Keratinocyte (primary cell): ENCODE results near the gene ABLIM2. TPM values are rescaled to one million over a fixed set of nuclear protein-coding genes. Genes with fewer than 3 reads are reported as not detected.

Experiments used
- DNase-seq: peaks from one replicate; pipeline ENCODE4 v3.0.0-alpha.2; 2011; ENCODE audit warnings: low read depth, missing footprints, low spot score
- FAIRE-seq: peaks from 2 replicates; lab custom pipeline; 2011; peaks lifted over from hg19 to GRCh38; lab: Jason Lieb, UNC
- H2AFZ ChIP-seq: 2 replicates; pipeline ENCODE4 v1.6.0; 2012; ENCODE audit warnings: low read length, control low read depth, inconsistent platforms; ENCODE audit not compliant: control insufficient read depth
- H3K27ac ChIP-seq: 2 replicates; pipeline ENCODE4 v1.5.1; 2011; ENCODE audit warnings: low read length; ENCODE audit not compliant: control insufficient read depth, insufficient read depth
- H3K27me3 ChIP-seq: 3 replicates; pipeline ENCODE4 v1.6.0; 2011; ENCODE audit warnings: low read length; ENCODE audit not compliant: control insufficient read depth, insufficient read depth; ENCODE audit errors: extremely low read depth
- H3K36me3 ChIP-seq, 2 experiments: 2 replicates in 1 of 2; 3 replicates in 1 of 2; pipeline ENCODE4 v1.5.1; 2011; ENCODE audit warnings: low read length in 2 of 2, mild to moderate bottlenecking in 1 of 2; ENCODE audit not compliant: control insufficient read depth in 2 of 2, insufficient read depth in 2 of 2; ENCODE audit errors: extremely low read depth in 1 of 2
- H3K4me1 ChIP-seq: 3 replicates; pipeline ENCODE4 v1.5.1; 2011; ENCODE audit warnings: low read length; ENCODE audit not compliant: control insufficient read depth, insufficient read depth; ENCODE audit errors: extremely low read depth
- H3K4me2 ChIP-seq: 3 replicates; pipeline ENCODE4 v1.6.0; 2011; ENCODE audit warnings: low read depth, low read length; ENCODE audit not compliant: control insufficient read depth, insufficient read depth; ENCODE audit errors: extremely low read depth
- H3K4me3 ChIP-seq, 3 experiments: fragments of 200-600 bp in 1 of 3; sonication (generic) in 1 of 3; 2 replicates in 2 of 3; 3 replicates in 1 of 3; pipeline ENCODE4 v1.5.1; 2011 to 2016; ENCODE audit warnings: low read length in 3 of 3, mild to moderate bottlenecking in 3 of 3, control low read depth in 2 of 3, inconsistent platforms in 1 of 3, low read depth in 1 of 3, mixed read lengths in 1 of 3, mixed run types in 1 of 3, moderate library complexity in 1 of 3; ENCODE audit not compliant: control insufficient read depth in 2 of 3, insufficient read depth in 2 of 3; ENCODE audit errors: extremely low read depth in 1 of 3
- H3K79me2 ChIP-seq: 2 replicates; pipeline ENCODE4 v1.6.0; 2012; ENCODE audit warnings: low read length; ENCODE audit not compliant: control insufficient read depth, insufficient read depth
- H3K9ac ChIP-seq: 3 replicates; pipeline ENCODE4 v1.6.0; 2011; ENCODE audit warnings: low read length; ENCODE audit not compliant: control insufficient read depth, insufficient read depth; ENCODE audit errors: extremely low read depth
- H3K9me1 ChIP-seq: 3 replicates; pipeline ENCODE4 v1.6.0; 2011; ENCODE audit warnings: low read length; ENCODE audit not compliant: control insufficient read depth, insufficient read depth; ENCODE audit errors: extremely low read depth
- H3K9me3 ChIP-seq: 2 replicates; pipeline ENCODE4 v1.5.1; 2012; ENCODE audit warnings: low read depth, low read length; ENCODE audit not compliant: control insufficient read depth
- H4K20me1 ChIP-seq: 3 replicates; pipeline ENCODE4 v1.6.0; 2011; ENCODE audit warnings: low read length; ENCODE audit not compliant: control insufficient read depth, insufficient read depth; ENCODE audit errors: extremely low read depth
- EZH2 ChIP-seq: IDR thresholded peaks from one replicate; pipeline ENCODE4 v1.6.1; 2012; ENCODE audit warnings: inconsistent platforms, mild to moderate bottlenecking, low read length, moderate library complexity
- dilution Hi-C: fragments of 300-500 bp; cut with MboI; formaldehyde crosslinking; loops from one replicate; pipeline ENCODE4 v1.7.0; 2020; ENCODE audit warnings: low sequenced_read_pairs; ENCODE audit not compliant: extremely low pct_ligation_motif_present
- polyA plus RNA-seq, 5 experiments: library from polyadenylated mRNA; depleted of rRNA in 3 of 5; stranded (reverse) in 3 of 5; stranded (forward) in 1 of 5; unstranded in 1 of 5; fragments of >200 nt; gene quantifications; 1 replicate in 1 of 5; 2 replicates in 3 of 5; 3 replicates in 1 of 5; pipeline versions ENCODE4 v1.2.1 to v1.2.3, GENCODE V29; 2011 to 2012; ENCODE audit warnings: missing spikeins in 2 of 5, low read depth in 1 of 5, low replicate concordance in 1 of 5
- TF ChIP-seq, protein P1 (sequence below), 3 experiments: IDR thresholded peaks in 1 of 3; conservative IDR thresholded peaks in 1 of 3; optimal IDR thresholded peaks in 1 of 3; 2 replicates in 2 of 3; 3 replicates in 1 of 3; pipeline versions ENCODE3 to v1.5.1; 2011; ENCODE audit warnings: low read length in 3 of 3, mild to moderate bottlenecking in 3 of 3, moderate library complexity in 2 of 3, control low read depth in 1 of 3, inconsistent platforms in 1 of 3; ENCODE audit not compliant: insufficient read depth in 2 of 3; ENCODE audit errors: extremely low read depth in 1 of 3

The ABLIM2 gene
- polyA plus RNA-seq, 1 donor (not counting 4 experiments of a cell fraction or from before 2014, with no cell fraction given), result 0.94 TPM

DNA sequence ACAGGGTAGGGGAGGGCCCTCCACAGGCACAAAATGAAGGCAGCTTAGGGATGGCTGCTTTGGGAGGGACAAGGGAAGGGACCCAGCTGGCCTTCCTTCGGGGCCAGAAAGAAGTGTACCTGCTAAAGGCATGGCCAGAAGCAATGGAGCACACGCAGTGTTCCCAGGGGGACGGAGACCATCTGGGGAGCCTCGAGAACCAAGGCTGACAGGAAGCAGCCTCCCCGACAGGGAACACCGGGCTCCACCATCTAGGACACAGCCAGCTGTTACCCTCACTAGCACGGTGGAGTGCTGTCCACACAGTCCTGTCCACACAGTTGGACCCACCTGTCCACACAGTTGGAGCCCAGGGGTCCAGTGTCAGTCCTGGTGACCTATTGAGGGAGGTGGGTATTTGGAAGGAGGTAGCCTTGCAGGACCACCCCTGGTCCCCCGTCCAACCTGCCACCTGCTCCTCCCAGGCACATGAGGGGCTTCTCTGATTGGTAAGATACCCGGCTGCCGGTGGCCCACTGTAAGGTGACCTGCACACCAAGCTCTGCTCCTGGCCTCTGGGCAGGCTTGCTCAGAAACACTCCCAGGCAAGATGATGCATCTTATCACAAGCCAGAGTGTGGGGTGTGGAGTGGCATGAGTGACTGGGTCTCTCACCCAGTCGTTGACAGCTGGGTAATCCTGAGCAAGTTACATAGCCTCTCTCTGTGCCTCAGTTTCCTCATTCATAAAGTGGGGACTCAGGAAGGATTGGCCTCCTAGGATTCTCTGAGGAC is 198.4 kb downstream of the ABLIM2 start:
- Histone ChIP-seq H3K27me3 (no peaks in the 10 kb centered on the region), H3K4me2 (peak overlapping the region; percentile 22), H4K20me1 (no peaks in the 10 kb centered on the region), H3K9me1 (no peaks in the 10 kb centered on the region), H2AFZ (peak overlapping the region; percentile 2), H3K4me3 (no peak overlapping the region), H3K9ac (peak overlapping the region; percentile 28), H3K79me2 (no peaks in the 10 kb centered on the region), H3K4me1 (peaks cover 36% of the 10 kb centered on the region), H3K27ac (peak overlapping the region; percentile 73), H3K9me3 (no peaks in the 10 kb centered on the region), H3K36me3 (no peaks in the 10 kb centered on the region)
- dilution Hi-C loops, result no loop called here
- DNase-seq (no peak), FAIRE-seq (peak; percentile 94)
- TF ChIP-seq, protein P1, sequence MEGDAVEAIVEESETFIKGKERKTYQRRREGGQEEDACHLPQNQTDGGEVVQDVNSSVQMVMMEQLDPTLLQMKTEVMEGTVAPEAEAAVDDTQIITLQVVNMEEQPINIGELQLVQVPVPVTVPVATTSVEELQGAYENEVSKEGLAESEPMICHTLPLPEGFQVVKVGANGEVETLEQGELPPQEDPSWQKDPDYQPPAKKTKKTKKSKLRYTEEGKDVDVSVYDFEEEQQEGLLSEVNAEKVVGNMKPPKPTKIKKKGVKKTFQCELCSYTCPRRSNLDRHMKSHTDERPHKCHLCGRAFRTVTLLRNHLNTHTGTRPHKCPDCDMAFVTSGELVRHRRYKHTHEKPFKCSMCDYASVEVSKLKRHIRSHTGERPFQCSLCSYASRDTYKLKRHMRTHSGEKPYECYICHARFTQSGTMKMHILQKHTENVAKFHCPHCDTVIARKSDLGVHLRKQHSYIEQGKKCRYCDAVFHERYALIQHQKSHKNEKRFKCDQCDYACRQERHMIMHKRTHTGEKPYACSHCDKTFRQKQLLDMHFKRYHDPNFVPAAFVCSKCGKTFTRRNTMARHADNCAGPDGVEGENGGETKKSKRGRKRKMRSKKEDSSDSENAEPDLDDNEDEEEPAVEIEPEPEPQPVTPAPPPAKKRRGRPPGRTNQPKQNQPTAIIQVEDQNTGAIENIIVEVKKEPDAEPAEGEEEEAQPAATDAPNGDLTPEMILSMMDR (optimal IDR thresholded peaks at IDR 0.05 in 1 of 3, IDR thresholded peaks at IDR 0.05 in 1 of 3, conservative IDR thresholded peaks at IDR 0.05 in 1 of 3; ENCODE audit: extremely low read depth in 1 of 3, insufficient read depth in 2 of 3, low read length in 3 of 3), result no peak
- no peak for TF ChIP-seq EZH2

DNA sequence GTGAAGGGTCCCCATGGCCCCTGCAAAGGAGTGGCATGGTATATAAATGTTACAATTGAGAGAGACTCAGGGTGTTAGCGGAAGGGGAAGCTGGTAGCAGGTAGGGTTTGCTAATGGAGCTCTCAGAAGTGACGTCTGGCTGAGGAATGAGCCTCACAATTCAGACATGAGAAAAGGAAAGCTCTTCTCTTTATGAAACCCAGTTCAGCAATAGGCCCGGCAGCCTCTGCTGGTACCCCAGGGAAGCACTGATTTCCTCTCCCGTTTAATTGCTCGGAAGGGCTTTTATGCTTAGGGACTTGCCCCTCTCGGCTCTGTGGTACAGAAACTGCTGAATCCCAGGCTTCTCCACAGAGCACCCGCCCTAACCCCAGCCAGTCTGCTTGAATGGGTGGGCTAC is 199.5 kb downstream of the ABLIM2 start:
- no peaks in the 10 kb centered on the region for H3K27me3 ChIP-seq
- no peak overlapping the region for H3K4me2 ChIP-seq
- no peak for DNase-seq
- dilution Hi-C loops, result no loop called here
- H3K9me3 ChIP-seq, result no peaks in the 10 kb centered on the region
- FAIRE-seq, result no peak
- no peaks in the 10 kb centered on the region for H3K36me3 ChIP-seq
- no peaks in the 10 kb centered on the region for H3K79me2 ChIP-seq
- peaks cover 26% of the 10 kb centered on the region for H3K4me1 ChIP-seq
- H4K20me1 ChIP-seq, result no peaks in the 10 kb centered on the region
- H3K4me3 ChIP-seq, result no peak overlapping the region
- H3K27ac ChIP-seq, result no peak overlapping the region
- TF ChIP-seq, protein P1 (optimal IDR thresholded peaks at IDR 0.05 in 1 of 3, IDR thresholded peaks at IDR 0.05 in 1 of 3, conservative IDR thresholded peaks at IDR 0.05 in 1 of 3; ENCODE audit: extremely low read depth in 1 of 3, insufficient read depth in 2 of 3, low read length in 3 of 3), result no peak
- TF ChIP-seq EZH2, result no peak
- no peaks in the 10 kb centered on the region for H3K9me1 ChIP-seq
- H2AFZ ChIP-seq, result no peak overlapping the region
- H3K9ac ChIP-seq, result no peak overlapping the region
